Prostate gland (tissue), 2 donors: ENCODE results near the gene MYO15B. TPM values are rescaled to one million over a fixed set of nuclear protein-coding genes. Genes with fewer than 3 reads are reported as not detected.
"Not testable (repeated sequence)": the region's sequence is repeated elsewhere in the genome, so short reads cannot be mapped to it uniquely, and the experiment has no call there.

Source experiments
- DNase-seq: peaks from one replicate; pipeline ENCODE4 v3.0.0-alpha.2; 2019; ENCODE audit warnings: low spot score
- H3K27ac ChIP-seq, 2 donors: fragments of 200-600 bp; sonication (generic); 2 replicates each; pipeline ENCODE4 v1.5.1; 2017 to 2019
- H3K27me3 ChIP-seq: fragments of 200-600 bp; sonication (generic); replicated peaks from 2 replicates; pipeline ENCODE4 v1.5.1; 2019; ENCODE audit not compliant: insufficient read depth
- H3K36me3 ChIP-seq, 2 donors: fragments of 200-600 bp; sonication (generic); 1 replicate in 1 of 2; 2 replicates in 1 of 2; pipeline versions ENCODE4 v1.5.1 to v1.8.1; 2017 to 2019
- H3K4me1 ChIP-seq: fragments of 200-600 bp; sonication (generic); replicated peaks from 2 replicates; pipeline ENCODE4 v1.5.1; 2019
- H3K4me3 ChIP-seq, 2 donors: fragments of 200-600 bp; sonication (generic); 2 replicates each; pipeline ENCODE4 v1.5.1; 2017 to 2019
- H3K9me3 ChIP-seq: fragments of 200-600 bp; sonication (generic); 2 replicates; pipeline ENCODE4 v1.5.1; 2017
- POLR2A ChIP-seq: fragments of 450-650 bp; IDR thresholded peaks from one replicate; pipeline ENCODE4 v1.6.1; 2016; ENCODE audit warnings: antibody characterized with exemption, mild to moderate bottlenecking
- POLR2AphosphoS5 ChIP-seq: sonication (generic); formaldehyde crosslinking; IDR thresholded peaks from one replicate; pipeline ENCODE4 v1.6.1; 2017; ENCODE audit warnings: antibody characterized with exemption
- WGBS: methylation state at CpG from one replicate; pipeline ENCODE4 v1.1.5; 2018; 5-methylcytosine and 5-hydroxymethylcytosine counted together
- intact Hi-C: fragments of 100-400 bp; cut with DNase I; formaldehyde crosslinking; loops from one replicate; pipeline ENCODE4 v1.14.2; 2022
- total RNA-seq, 2 donors: library from RNA; depleted of rRNA; stranded (reverse); fragments of >200 nt; gene quantifications; one replicate each; pipeline ENCODE4 v1.1.0, GENCODE V29; 2016
- TF ChIP-seq, protein P1 (sequence below), 4 experiments: fragments of 200-600 bp in 2 of 4; fragments of 450-650 bp in 2 of 4; sonication (generic) in 2 of 4; IDR thresholded peaks; 1 replicate in 3 of 4; 2 replicates in 1 of 4; pipeline ENCODE4 v1.5.1; 2016 to 2019; ENCODE audit warnings: antibody characterized with exemption in 4 of 4, mild to moderate bottlenecking in 2 of 4, moderate library complexity in 2 of 4

The MYO15B gene
- total RNA-seq, 2 donors from 2014 or later: 86.5 to 214 TPM

DNA sequence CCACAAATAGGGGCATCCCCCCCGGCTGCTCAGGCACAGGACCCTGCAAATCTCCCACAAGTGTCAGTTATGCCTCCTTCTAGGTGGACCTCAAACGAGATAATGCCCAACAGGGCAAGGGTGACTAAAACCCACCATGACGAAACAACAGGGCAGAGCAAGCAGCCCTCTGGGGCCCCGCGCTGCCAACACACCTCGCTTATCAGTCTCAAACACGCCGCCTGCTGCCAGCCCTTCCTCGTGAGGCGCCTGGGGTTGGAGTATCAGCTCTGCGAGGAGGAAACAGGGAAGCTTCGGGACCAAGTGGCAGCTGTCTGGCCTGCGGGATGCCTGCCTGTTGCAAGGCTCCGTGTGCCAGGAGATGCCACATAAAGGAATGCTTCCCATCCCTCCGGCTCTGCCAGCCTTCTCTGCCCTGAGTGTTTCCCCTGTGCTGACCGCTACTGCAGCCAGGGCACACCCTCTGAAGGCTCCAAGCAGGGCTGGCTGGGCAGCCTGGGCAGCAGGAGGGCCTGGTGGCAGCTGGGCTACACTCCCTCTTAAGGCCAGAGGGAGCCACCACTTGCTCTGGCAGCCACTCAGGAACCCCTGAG is 48.1 kb downstream of the MYO15B start:
- Histone ChIP-seq H3K9me3 (no peaks in the 10 kb centered on the region), H3K27ac (no peak overlapping the region), H3K4me1 (peaks cover 22% of the 10 kb centered on the region), H3K27me3 (no peaks in the 10 kb centered on the region), H3K36me3 (no peaks in the 10 kb centered on the region), H3K4me3 (no peak overlapping the region)
- intact Hi-C loops: no loop called here
- no peak for TF ChIP-seq POLR2A
- no peak for TF ChIP-seq POLR2AphosphoS5
- TF ChIP-seq, protein P1, sequence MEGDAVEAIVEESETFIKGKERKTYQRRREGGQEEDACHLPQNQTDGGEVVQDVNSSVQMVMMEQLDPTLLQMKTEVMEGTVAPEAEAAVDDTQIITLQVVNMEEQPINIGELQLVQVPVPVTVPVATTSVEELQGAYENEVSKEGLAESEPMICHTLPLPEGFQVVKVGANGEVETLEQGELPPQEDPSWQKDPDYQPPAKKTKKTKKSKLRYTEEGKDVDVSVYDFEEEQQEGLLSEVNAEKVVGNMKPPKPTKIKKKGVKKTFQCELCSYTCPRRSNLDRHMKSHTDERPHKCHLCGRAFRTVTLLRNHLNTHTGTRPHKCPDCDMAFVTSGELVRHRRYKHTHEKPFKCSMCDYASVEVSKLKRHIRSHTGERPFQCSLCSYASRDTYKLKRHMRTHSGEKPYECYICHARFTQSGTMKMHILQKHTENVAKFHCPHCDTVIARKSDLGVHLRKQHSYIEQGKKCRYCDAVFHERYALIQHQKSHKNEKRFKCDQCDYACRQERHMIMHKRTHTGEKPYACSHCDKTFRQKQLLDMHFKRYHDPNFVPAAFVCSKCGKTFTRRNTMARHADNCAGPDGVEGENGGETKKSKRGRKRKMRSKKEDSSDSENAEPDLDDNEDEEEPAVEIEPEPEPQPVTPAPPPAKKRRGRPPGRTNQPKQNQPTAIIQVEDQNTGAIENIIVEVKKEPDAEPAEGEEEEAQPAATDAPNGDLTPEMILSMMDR (IDR thresholded peaks at IDR 0.05): no peak
- WGBS: 81% methylated on average over 16 of the region's 16 CpGs
- no peak for DNase-seq

DNA sequence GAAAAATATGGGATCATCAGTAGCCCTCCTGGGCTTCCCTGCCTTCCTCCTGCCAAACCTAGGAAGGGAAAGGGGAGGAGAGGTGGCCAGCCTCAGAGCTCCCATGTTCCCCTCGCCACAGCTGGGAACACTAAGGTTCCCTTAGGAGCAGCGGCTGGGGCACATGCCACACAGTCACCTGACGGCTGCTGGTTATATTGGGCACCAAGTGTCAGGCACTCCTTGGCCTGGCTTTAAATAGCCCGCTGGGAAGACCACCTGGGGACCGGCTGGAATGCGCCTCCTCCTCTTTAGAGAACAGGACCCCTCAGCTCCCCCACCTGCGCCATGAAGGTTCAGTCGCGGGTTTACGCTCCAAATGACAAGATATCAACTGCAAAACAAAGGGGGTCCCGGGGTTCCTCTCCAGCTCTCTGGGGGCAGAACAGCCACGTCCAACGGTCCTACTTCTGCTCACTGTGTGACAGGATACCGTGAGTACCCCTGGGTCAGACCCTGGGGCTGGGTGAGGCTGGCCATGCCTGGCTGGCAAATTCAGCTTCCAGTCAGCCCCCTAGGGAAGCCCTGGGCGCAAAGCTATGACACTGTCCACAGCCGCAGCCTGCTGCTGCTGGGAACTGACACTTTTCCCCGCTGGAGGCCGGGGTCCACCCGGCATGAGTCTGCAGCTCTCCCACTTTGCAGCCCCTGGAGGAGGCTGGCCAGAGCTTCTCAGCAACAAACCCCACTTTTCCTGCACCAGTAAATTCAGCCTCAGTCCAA is 49.0 kb downstream of the MYO15B start:
- DNase-seq: no peak
- Histone ChIP-seq H3K4me3 (no peak overlapping the region), H3K4me1 (peaks cover 22% of the 10 kb centered on the region), H3K27ac (no peak overlapping the region), H3K36me3 (no peaks in the 10 kb centered on the region), H3K9me3 (no peaks in the 10 kb centered on the region), H3K27me3 (no peaks in the 10 kb centered on the region)
- TF ChIP-seq POLR2A (no peak), POLR2AphosphoS5 (no peak)
- TF ChIP-seq, protein P1 (IDR thresholded peaks at IDR 0.05): no peak
- intact Hi-C loops: no loop called here
- WGBS: 90% methylated on average over 19 of the region's 19 CpGs

DNA sequence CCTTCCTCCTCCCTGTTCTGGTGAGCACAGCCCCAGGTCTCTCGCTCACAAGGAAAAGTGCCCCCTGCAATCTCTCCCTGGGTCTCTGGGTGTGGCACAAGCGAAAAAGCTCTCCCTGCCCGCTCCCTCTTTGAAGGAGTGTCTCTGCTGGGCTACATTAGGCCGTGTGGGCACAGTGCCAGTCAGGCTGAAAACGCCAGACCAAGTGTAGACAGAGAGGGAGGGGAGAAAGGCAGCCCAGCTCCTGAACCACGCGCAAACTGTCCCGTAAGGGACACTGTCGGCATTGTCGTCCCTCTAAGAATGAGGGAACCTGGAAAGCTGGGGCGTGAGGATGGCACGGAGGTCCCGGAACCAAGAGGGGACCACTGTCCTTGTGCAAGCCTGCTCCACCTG is 49.5 kb downstream of the MYO15B start:
- TF ChIP-seq POLR2A (no peak), POLR2AphosphoS5 (no peak)
- TF ChIP-seq, protein P1 (IDR thresholded peaks at IDR 0.05): no peak
- no peak for DNase-seq
- Histone ChIP-seq H3K4me3 (no peak overlapping the region), H3K9me3 (no peaks in the 10 kb centered on the region), H3K4me1 (peaks cover 25% of the 10 kb centered on the region), H3K27ac (no peak overlapping the region), H3K36me3 (no peaks in the 10 kb centered on the region), H3K27me3 (no peaks in the 10 kb centered on the region)
- 74% methylated on average over 13 of the region's 13 CpGs for whole genome bisulfite sequencing
- intact Hi-C loops: no loop called here

DNA sequence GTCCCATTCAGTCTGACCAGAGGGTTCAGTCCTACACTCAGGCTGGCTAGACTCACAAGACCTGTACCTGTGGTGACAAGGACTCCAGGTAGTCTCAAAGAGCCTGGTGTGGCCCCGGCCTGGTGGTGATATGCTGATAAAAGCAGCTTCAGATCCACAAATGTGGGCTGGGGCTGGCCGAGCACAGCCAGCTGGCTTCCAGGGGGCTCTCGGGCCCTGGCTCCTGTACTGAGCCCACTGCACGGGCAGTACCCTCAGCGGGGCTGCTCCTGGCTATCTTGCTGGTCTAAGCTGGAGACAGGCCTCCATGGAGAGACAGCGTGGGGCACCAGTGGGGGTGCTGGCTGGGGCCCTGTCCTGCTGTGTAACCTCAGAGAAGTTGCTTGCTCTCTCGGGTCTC is 50.0 kb downstream of the MYO15B start:
- Histone ChIP-seq H3K27me3 (no peaks in the 10 kb centered on the region), H3K27ac (no peak overlapping the region), H3K4me3 (no peak overlapping the region), H3K36me3 (no peaks in the 10 kb centered on the region), H3K4me1 (peaks cover 30% of the 10 kb centered on the region), H3K9me3 (no peaks in the 10 kb centered on the region)
- WGBS: 98% methylated on average over 4 of the region's 7 CpGs
- intact Hi-C loops: no loop called here
- TF ChIP-seq POLR2AphosphoS5 (no peak), POLR2A (no peak)
- TF ChIP-seq, protein P1 (IDR thresholded peaks at IDR 0.05): no peak
- no peak for DNase-seq

DNA sequence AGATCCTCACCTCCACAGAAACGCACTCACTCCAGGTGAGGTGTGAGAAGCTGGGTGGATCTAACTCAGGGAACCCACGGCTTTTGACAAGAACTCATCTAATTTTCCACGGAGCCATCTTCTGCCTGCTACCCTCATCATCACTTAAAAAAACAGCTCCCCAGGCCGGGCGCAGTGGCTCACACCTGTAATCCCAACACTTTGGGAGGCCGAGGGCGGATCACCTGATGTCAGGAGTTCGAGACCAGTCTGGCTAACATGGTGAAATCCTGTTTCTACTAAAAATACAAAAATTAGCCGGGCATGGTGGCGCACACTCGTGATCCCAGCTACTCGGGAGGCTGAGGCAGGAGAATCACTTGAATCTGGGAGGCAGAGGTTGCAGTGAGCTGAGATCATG is 50.4 kb downstream of the MYO15B start:
- H3K27me3 ChIP-seq, H3K4me3 ChIP-seq, intact Hi-C loops, H3K36me3 ChIP-seq, DNase-seq, H3K27ac ChIP-seq, H3K9me3 ChIP-seq: not testable (repeated sequence)
- peaks cover 34% of the 10 kb centered on the region for H3K4me1 ChIP-seq
- 99% methylated on average over 12 of the region's 12 CpGs for WGBS
